Stimulated activated CD4-positive, alpha-beta T cell treated with anti-CD3 and anti-CD28 coated beads, Interleukin-15, amount 100 ng/mL, for 24 hours (primary cell): Measurements from ENCODE around the gene CLASP1.
"Not testable (repeated sequence)": the region's sequence is repeated elsewhere in the genome, so short reads cannot be mapped to it uniquely, and the experiment has no call there.

Experiments used
- DNase-seq: peaks from one replicate; pipeline ENCODE4 v3.0.0-alpha.2; 2020

Gene CLASP1

GRCh38 chr2:121492409-121492808 lies 156.9 kb downstream of the CLASP1 start:
- DNase-seq = no peak

- no peak for DNase-seq
Observed at GRCh38 chr2:121491518-121491917, 157.7 kb downstream of the CLASP1 start.

- no peak for DNase-seq
Observed at GRCh38 chr2:121490584-121491133, 158.6 kb downstream of the CLASP1 start.

- no peak for DNase-seq
Observed at GRCh38 chr2:121489911-121490583, 159.2 kb downstream of the CLASP1 start.

GRCh38 chr2:121489284-121489683 lies 160.0 kb downstream of the CLASP1 start:
- no peak for DNase-seq

GRCh38 chr2:121486191-121486790 lies 163.0 kb downstream of the CLASP1 start:
- DNase-seq = no peak

DNA sequence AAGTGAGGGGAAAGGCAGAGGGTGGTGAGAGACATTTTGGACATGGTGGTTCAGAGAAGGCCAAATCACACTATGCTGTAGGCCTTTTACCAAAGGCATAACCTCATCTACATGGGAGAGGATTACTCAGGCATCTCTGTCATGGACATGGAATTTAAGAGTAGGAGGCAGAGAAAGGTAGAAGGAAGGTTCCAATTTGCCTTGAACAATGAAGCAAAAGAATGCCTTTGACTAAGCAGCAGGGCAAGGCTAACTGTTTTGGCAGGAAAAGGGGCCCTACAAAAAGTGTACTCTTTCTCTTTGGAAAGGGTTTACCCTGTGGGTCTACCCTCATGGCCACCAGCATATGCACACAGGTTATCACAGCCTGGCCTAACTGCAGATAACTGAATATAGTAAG lies 164.2 kb downstream of the CLASP1 start:
- no peak for DNase-seq

DNA sequence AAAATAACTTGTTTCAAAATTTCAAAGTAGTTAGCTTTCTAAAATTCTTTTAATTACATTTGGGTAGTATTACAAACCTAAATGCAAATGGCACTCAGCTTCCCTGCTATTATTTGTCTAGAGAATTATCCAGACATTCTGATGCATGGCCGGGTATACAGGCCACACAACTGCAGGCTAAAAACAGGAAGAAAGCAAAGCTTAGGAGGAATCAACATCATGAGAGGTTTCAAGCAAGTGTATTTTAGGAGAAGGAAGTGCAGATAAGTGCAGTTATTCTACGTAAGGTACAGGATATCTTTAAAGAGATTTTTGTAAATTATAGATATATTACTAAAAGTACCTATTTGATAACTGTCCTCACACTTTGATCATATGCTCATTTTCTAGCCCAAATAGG lies 165.4 kb downstream of the CLASP1 start:
- no peak for DNase-seq

DNA sequence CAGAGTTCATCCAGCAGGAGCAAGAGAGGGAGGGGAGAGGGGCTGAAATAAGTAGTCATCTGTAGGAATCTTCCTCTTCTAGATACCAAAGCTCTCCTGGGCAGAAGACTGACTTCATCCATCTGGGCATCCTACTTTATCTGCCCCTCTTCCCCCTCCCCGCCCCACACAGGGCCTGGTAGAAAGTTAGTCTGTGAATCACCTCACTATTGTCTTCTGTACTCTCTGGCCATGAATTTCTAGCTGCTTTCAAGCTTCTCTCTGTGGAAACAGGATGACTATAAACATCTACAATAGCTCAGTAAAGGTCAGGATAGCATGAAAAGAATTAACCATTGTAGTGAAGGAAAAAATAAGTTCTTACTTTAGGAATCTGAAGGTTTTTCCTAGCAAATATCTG lies 166.2 kb downstream of the CLASP1 start:
- no peak for DNase-seq

- no peak for DNase-seq
Observed at GRCh38 chr2:121480826-121481225, 168.4 kb downstream of the CLASP1 start.

DNA sequence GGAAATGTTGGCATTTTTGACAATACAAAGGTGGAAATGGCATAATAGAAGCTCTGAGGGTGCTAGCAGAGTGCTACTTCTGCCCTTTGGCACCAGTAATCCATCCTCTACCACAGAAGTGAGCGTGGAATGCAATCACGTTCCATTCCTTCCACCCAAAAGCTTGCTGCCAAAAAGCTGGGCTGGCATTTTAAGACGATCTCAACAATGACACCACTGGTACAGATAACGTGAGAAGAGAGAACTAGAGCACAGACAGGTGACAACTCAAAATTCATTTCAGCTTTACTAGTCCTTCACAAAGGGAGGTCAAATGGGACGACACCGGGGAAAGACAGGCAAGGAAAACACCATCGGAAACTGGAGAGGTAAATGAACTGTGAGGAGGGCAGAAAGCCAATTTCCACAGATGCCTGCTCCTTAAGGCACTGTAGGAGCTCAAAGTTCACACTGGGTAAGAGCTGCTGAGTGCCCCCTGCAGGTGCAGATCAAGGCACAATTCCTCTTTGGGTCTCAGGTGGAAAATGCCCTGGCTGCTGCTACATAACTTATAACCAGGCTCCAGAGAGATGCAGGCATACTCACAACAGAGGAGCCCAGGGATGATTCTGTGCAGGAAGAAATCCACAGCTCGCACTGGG lies 169.3 kb downstream of the CLASP1 start:
- DNase-seq = no peak

GRCh38 chr2:121478996-121479745 lies 170.1 kb downstream of the CLASP1 start:
- no peak for DNase-seq

DNA sequence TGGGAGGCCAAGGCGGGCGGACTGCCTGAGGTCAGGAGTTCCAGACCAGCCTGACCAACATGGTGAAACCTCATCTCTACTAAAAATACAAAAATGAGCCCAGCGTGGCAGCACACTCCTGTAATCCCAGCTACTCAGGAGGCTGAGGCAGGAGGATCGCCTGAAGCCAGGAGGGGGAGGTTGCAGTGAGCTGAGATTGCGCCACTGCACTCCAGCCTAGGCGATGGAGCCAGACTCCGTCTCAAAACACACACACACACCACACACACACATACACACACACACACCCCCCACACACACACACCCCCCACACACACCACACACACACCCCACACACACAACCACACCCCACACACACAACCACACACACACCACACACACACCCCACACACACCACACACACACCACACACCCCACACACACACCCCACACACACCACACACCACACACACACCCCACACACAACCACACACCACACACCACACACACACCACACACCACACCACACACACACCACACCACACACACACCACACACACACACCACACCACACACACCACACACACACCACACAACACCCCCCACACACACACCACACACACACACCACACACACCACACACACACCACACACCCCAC lies 170.8 kb downstream of the CLASP1 start:
- DNase-seq = not testable (repeated sequence)

DNA sequence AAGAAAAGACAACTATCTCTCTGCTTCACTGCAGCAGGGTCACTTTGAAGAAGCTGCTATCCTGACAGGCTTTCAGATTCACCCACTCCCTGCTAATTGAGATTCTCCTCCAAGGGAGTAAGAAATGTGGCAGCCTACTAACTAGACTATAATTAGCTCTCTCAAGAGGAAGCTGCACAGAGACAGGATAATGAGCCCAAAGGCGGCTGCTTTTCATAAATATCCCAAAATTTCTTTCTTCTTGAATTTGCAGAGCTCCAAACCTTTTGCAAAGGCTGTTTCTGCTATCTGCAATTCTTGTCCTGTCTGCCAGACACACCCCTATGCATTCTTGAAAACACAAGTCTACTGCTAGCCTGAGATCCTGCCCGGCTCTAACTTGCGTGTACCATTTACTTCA lies 172.6 kb downstream of the CLASP1 start:
- DNase-seq = no peak

DNA sequence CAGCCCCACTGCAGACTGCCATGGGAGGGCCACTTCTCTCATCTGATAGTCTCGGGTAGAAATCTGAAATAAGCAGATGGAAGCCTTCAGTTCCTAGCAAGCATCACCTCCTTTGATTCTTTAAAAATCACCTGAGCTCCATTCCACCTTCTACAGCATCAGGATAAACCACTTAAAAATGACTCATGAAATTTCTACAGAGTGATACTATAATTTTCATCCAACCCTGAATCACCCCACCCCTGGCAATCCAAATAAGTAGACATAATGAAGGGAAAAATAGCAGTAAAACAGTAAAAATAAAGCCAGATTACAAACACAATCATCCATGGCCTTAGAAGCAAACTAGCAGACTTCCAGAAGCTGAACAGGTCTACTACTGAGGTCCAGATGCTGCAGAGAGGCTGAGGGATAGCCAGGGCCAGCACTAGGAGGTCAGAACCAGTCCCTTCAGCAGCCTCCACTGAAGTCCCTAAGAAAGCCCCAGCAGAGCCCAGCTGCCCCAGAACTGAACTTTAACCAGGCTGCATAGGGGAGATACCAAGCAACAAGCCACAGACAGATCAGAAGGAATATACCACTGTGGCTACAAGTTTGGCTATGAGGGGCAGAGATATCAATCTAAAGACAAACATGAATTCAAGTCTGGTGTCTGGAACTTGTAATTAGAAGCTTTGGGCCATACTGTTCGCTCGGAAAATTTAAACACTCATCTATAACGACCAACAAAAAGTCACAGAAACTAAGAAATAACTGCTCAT lies 173.3 kb downstream of the CLASP1 start:
- no peak for DNase-seq

DNA sequence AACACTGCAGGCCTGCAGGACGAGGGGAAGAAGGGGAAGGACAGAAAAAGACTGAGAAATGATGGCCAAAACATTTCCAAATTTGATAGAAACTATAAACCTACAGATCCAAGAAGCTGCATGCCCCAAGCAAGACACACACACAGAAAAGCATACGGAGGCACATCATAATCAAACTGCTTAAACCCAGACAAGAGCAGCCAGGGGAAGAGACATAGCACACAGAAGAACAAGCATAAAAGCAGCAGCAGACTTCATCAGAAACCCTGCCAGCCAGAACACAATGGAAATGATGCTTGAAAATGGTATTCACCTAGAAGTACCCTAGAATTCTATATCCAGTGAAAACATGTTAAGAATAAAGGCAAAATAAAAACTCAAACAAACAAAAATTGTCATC lies 175.8 kb downstream of the CLASP1 start:
- DNase-seq = no peak

DNA sequence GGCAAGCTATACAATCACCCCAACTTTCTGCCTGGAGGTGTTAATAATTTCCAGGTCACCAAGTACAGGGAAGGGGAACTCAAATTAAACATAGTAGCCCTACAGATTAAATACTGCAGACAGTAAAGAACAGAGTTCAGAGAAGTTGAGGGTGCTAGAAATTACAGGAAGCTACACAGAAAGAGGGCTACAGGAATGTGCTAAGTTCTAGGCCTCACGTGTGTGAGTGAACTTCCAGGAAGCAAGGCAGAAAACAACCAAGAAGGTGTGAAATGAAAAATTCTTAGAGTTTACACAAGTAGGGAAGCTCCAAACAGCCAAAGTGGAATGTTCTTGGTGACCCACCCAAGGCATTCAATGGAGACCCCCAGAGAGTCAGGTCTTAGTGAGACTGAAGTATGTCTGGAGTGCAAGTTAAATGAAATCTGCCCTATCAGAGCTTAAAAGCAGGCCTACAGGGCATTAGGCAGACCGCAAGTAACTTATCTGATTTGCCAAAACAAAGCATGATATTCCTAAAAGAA lies 176.7 kb downstream of the CLASP1 start:
- DNase-seq = no peak

- DNase-seq = no peak
Observed at GRCh38 chr2:121471532-121472469, 177.5 kb downstream of the CLASP1 start.

DNA sequence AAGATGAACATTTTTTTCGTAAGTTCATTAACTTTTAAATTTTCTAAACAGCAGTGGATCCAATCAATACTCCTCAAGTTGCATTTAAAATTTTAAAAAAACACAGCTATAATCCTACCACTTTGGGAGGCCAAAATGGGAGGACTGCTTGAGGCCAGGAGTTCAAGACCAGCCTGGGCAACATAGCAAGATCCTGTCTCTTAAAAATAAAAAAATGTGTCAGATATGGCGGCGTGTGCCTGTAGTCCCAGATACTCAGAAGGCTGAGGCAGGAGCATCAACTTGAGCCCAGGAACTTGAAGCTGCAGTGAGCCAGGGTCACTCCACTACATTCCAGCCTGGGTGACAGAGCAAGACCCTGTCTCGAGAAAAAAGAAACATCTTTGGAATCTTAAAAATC lies 178.3 kb downstream of the CLASP1 start:
- no peak for DNase-seq

- DNase-seq = no peak
Observed at GRCh38 chr2:121469356-121469755, 179.9 kb downstream of the CLASP1 start.

- DNase-seq = no peak
Observed at GRCh38 chr2:121468936-121469335, 180.3 kb downstream of the CLASP1 start.
